Stimulated activated naive CD4-positive, alpha-beta T cell treated with Interleukin-2 at 50 U/mL for 16 hours (primary cell): ENCODE measurements around the gene PRTG.

Experiments used
- DNase-seq: peaks from one replicate; lab custom pipeline; 2025; lab: John Stamatoyannopoulos, UW

PRTG gene

GRCh38 chr15:55564347-55565145, 178.4 kb downstream of the PRTG start:
- no peak for DNase-seq

GRCh38 chr15:55562601-55563000, 180.4 kb downstream of the PRTG start:
- DNase-seq: no peak
